K562 (cell line): Measurements from ENCODE around the gene POLR2H. TPM values are rescaled to one million over a fixed set of nuclear protein-coding genes. Genes with fewer than 3 reads are reported as not detected.

Source experiments
- CEBPB ChIP-seq: fragments of 450-650 bp; IDR thresholded peaks from 2 replicates; pipeline ENCODE4 v1.6.1; 2016; ENCODE audit warnings: missing genetic modification characterization, missing compliant biosample characterization
- CREM ChIP-seq: IDR thresholded peaks from 2 replicates; pipeline ENCODE4 v1.6.1; 2014; ENCODE audit warnings: antibody characterized with exemption, low read depth
- ETS2 ChIP-seq: IDR thresholded peaks from 2 replicates; pipeline ENCODE4 v1.6.1; 2016; ENCODE audit warnings: borderline replicate concordance, missing genetic modification characterization, mild to moderate bottlenecking, moderate library complexity, missing compliant biosample characterization; ENCODE audit not compliant: poor library complexity, severe bottlenecking
- GTF2F1 ChIP-seq: IDR thresholded peaks from 2 replicates; pipeline ENCODE4 v1.6.1; 2011; ENCODE audit warnings: low read depth, low read length, improper control_type of control experiment
- KLF1 ChIP-seq: fragments of 450-650 bp; IDR thresholded peaks from 2 replicates; pipeline ENCODE4 v1.6.1; 2016; ENCODE audit warnings: missing genetic modification characterization, missing compliant biosample characterization
- MTF1 ChIP-seq: fragments of 250-450 bp; sonication (Bioruptor Pico); IDR thresholded peaks from 2 replicates; pipeline ENCODE4 v1.9.0; 2021; ENCODE audit warnings: moderate library complexity, mild to moderate bottlenecking, inconsistent platforms, borderline replicate concordance
- SIN3B ChIP-seq: fragments of 450-650 bp; IDR thresholded peaks from 2 replicates; pipeline ENCODE4 v1.6.1; 2017; ENCODE audit warnings: low read depth, mild to moderate bottlenecking, moderate library complexity
- polyA plus RNA-seq, 8 experiments: library from polyadenylated mRNA; depleted of rRNA in 4 of 8; stranded (reverse) in 5 of 8; unstranded in 3 of 8; fragments of >200 nt; fragmentation: Nextera tagmentation in 2 of 8; fragmentation: Illumina TruSeq in 1 of 8; extraction: Ambion mirVana in 2 of 8; extraction: Trizol in 1 of 8; gene quantifications; 2 replicates each; pipeline versions ENCODE4 v1.2.1 to v1.2.3, GENCODE V29; 2011 to 2014; ENCODE audit warnings: inconsistent platforms in 1 of 8, missing spikeins in 1 of 8
- total RNA-seq, 7 experiments: library from RNA; depleted of rRNA in 6 of 7; stranded (reverse); fragments of >200 nt in 6 of 7; fragmentation: Illumina TruSeq in 2 of 7; extraction: Trizol in 2 of 7; gene quantifications; 2 replicates each; pipeline versions ENCODE4 v1.2.1 to v1.2.3, GENCODE V29; 2011 to 2021; ENCODE audit warnings: low replicate concordance in 1 of 7
- TF ChIP-seq, protein P1 (sequence below), 2 experiments: fragments of 450-650 bp; formaldehyde crosslinking in 1 of 2; IDR thresholded peaks; 2 replicates each; pipeline versions ENCODE4 v1.4.0 to v1.6.1; 2014 to 2020; ENCODE audit warnings: mild to moderate bottlenecking in 2 of 2, borderline replicate concordance in 1 of 2, low read depth in 1 of 2
- TF ChIP-seq, protein P2 (sequence below), 2 experiments: fragments of 450-650 bp in 1 of 2; sonication (generic) in 1 of 2; formaldehyde crosslinking; conservative IDR thresholded peaks; 2 replicates each; pipeline versions ENCODE4 v1.4.0 to v1.8.1; 2020 to 2022; ENCODE audit warnings: mild to moderate bottlenecking in 1 of 2, missing genetic modification reagents in 1 of 2
- TF ChIP-seq, protein P3 (sequence below): fragments of 450-650 bp; conservative IDR thresholded peaks from 2 replicates; pipeline ENCODE4 v1.6.1; 2016; ENCODE audit warnings: missing genetic modification characterization, low read depth, mild to moderate bottlenecking, missing compliant biosample characterization, moderate library complexity
- TF ChIP-seq, protein P4 (sequence below): fragments of 250-450 bp; sonication (Bioruptor Pico); IDR thresholded peaks from 2 replicates; pipeline ENCODE4 v1.5.0; 2020; ENCODE audit warnings: mild to moderate bottlenecking

POLR2H gene
- total and polyA plus RNA-seq, 9 of the 15 experiments (the other 6 are each of a cell fraction or from before 2014, with no cell fraction given): 128 to 512 (median 220) TPM

DNA sequence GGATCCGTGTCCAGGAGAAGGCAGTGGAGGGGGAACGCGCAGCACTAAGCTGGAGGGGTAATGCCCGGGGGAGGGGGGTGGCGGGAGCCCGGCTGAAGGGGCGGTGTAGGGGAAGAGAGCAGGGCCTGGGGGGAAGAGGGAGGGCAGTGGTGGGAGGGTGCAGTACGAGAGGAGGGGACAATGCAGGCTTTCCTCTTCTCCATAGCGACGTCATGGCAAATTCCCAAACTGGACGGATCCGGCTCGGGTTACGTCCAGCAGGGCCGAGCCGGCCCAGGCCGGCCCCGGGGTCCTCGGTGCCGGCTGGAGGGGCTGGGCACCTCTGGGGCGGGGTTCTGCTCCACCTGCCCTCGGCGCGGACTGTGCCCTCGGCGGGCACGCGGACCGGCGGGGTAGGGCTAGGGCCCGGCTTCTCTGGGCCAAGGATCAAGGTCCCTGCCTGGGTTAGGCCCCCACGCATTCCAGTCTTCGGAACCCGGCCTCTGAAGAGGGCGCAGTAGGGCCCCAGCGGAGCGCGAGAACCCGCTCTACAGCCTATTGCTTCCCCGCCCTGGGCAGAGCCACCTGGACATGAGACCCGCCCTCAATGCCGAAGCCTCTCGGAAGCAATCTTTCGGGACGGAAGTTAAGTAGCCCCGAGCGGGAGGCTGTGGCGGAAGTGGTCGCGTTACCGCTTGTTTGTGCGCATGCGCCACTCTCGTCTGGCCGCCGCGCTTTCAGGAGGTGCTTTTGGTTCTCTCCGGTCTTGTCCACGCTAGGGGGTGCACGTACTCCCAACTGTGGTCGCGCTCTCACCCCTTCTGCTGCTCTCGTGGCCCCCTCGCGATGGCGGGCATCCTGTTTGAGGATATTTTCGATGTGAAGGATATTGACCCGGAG is 1.4 kb downstream of the POLR2H start (continued):
- TF ChIP-seq, protein P1, sequence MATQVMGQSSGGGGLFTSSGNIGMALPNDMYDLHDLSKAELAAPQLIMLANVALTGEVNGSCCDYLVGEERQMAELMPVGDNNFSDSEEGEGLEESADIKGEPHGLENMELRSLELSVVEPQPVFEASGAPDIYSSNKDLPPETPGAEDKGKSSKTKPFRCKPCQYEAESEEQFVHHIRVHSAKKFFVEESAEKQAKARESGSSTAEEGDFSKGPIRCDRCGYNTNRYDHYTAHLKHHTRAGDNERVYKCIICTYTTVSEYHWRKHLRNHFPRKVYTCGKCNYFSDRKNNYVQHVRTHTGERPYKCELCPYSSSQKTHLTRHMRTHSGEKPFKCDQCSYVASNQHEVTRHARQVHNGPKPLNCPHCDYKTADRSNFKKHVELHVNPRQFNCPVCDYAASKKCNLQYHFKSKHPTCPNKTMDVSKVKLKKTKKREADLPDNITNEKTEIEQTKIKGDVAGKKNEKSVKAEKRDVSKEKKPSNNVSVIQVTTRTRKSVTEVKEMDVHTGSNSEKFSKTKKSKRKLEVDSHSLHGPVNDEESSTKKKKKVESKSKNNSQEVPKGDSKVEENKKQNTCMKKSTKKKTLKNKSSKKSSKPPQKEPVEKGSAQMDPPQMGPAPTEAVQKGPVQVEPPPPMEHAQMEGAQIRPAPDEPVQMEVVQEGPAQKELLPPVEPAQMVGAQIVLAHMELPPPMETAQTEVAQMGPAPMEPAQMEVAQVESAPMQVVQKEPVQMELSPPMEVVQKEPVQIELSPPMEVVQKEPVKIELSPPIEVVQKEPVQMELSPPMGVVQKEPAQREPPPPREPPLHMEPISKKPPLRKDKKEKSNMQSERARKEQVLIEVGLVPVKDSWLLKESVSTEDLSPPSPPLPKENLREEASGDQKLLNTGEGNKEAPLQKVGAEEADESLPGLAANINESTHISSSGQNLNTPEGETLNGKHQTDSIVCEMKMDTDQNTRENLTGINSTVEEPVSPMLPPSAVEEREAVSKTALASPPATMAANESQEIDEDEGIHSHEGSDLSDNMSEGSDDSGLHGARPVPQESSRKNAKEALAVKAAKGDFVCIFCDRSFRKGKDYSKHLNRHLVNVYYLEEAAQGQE (IDR thresholded peaks at IDR 0.05; ENCODE audit: borderline replicate concordance): peak; percentile 99
- TF ChIP-seq, protein P1 (CRISPR knock-in tag; IDR thresholded peaks at IDR 0.05; ENCODE audit: low read depth): 0 out of 2 replicates have a peak, but pooled peaks have one; percentile 50
- TF ChIP-seq, protein P2, sequence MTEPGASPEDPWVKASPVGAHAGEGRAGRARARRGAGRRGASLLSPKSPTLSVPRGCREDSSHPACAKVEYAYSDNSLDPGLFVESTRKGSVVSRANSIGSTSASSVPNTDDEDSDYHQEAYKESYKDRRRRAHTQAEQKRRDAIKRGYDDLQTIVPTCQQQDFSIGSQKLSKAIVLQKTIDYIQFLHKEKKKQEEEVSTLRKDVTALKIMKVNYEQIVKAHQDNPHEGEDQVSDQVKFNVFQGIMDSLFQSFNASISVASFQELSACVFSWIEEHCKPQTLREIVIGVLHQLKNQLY (CRISPR knock-in tag; conservative IDR thresholded peaks at IDR 0.05): no peak
- TF ChIP-seq MTF1 (CRISPR knock-in tag) (no peak), CEBPB (tag) (no peak), KLF1 (tag) (0 out of 2 replicates have a peak, but pooled peaks have one; percentile 5), GTF2F1 (no peak), ETS2 (tag) (no peak), CREM (peak; percentile 86), SIN3B (no peak)
- TF ChIP-seq, protein P3, sequence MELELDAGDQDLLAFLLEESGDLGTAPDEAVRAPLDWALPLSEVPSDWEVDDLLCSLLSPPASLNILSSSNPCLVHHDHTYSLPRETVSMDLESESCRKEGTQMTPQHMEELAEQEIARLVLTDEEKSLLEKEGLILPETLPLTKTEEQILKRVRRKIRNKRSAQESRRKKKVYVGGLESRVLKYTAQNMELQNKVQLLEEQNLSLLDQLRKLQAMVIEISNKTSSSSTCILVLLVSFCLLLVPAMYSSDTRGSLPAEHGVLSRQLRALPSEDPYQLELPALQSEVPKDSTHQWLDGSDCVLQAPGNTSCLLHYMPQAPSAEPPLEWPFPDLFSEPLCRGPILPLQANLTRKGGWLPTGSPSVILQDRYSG (tag): no peak
- TF ChIP-seq, protein P4, sequence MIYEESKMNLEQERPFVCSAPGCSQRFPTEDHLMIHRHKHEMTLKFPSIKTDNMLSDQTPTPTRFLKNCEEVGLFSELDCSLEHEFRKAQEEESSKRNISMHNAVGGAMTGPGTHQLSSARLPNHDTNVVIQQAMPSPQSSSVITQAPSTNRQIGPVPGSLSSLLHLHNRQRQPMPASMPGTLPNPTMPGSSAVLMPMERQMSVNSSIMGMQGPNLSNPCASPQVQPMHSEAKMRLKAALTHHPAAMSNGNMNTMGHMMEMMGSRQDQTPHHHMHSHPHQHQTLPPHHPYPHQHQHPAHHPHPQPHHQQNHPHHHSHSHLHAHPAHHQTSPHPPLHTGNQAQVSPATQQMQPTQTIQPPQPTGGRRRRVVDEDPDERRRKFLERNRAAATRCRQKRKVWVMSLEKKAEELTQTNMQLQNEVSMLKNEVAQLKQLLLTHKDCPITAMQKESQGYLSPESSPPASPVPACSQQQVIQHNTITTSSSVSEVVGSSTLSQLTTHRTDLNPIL: no peak
